ENCODE data around the gene GRIN2A.

Gene GRIN2A

DNA sequence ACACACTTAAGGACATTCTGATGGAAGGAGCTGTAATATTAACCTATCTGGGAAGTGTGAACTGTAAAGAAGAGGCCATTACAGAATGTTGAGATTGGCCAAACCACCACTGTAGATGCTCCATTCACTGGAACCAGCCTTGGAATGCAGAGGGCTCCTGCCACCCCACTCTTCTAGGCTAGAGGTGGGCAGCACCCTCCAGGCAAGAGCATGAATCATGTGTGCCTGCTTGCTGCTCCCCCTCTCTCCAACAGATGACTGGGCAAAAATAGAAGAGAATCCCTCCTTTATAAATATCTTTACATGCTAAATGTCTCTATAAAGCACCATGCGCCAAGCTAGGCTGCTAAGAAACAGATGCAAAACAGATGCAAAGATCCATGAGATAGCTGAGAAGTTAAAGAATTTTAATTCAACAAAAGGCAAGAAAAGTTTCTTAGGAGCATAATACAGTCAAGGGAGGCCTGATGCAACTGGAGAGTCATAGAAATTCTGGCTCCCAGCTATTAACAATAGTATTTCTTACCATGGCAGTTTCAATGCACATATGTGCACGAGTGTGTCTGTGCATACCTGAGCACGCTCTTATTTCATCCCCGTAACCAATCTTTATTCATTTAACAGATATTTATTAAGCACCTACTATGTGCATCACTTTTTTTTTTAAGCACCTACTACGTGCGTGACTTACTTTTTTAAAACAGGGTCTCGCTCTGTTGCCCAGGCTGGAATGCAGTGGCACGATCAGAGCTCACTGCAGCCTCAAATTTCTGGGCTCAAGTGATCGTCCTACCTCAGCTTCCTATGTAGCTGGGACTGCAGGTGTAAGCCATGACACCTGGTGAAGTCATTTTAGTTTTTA, 53.6 kb downstream of the GRIN2A start:
- DNase-seq = no peak

DNA sequence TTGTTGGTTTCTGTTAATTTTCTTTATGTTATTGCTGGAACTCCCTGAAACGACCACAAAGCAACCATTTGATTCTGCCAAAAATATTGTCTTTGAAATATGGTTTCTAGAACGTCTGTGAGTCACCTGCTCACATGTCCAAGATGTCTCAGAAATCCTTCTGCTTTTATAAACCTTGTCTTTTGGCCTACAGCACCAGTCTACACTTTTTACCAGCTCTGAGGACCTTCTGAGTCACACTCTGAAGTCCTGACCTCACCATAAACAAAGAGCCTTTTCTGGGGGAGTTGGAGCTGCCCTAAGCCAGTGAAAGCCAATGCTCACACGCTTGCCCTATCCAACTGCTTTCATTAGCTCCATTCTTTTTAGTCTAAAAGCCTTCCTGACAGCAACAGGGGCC, 55.5 kb downstream of the GRIN2A start:
- DNase-seq = no peak

DNA sequence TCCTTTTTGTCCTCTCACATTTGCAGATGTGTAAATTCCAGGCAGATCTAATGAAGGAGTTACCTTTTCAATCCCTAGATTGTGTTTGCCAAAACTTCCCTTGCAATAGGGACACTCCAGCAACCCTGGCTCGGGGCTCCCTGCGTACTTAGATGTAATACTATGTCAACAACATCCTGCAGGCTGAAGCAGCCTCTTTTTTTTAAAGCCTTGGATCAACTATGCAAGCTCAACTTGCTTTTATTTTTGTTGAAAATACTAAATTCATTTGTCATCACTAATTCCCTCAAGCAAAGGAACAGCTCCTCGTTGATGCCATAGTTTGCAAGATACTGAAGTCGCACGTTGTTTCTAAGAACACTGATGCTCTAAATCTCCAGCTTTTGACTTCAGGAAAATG, 59.1 kb downstream of the GRIN2A start:
- DNase-seq = no peak

DNA sequence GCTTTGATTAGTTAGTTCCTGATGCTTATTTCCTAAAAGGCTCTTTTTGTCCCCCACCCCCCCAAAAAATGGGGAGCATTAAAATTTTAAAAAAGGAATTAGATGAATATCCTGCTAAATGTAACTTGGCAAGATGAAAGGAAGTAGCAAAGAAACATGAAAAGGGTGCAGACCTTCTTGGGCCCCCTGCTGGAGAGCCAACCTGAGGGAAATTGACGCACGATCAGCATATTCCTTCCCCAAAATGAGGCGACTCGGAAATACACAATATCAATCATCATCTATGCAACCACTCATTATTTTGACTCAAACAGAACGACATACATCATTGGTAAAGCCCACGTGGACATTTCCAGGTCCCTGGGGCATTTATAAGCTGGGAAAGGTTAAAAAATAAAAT, 59.7 kb downstream of the GRIN2A start:
- no peak for DNase-seq

DNA sequence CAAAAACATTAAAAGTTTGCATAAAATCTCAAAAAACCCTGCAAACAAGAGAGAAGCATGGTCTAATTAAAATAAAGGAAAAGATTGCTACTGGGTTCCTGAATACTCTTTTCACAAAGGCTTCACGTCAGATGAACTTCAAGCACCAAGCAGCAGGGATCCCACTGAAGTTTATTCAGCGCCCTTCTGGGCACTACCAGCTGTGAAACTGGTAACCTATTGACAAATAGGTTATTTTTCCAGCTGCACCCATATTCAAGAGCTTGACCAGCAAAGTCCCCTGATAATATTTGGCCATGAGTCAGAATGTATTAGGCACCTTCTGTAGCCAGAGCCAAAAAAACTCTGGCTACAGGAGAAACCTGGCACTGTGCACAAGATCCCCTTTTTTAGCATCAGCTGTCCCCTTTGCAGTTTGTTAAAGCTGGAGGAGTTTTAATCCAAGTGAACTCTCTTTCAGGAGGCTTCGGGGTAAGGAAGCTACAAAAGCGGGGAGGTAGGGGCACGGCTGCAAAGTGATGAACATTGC, 60.3 kb downstream of the GRIN2A start:
- no peak for DNase-seq

DNA sequence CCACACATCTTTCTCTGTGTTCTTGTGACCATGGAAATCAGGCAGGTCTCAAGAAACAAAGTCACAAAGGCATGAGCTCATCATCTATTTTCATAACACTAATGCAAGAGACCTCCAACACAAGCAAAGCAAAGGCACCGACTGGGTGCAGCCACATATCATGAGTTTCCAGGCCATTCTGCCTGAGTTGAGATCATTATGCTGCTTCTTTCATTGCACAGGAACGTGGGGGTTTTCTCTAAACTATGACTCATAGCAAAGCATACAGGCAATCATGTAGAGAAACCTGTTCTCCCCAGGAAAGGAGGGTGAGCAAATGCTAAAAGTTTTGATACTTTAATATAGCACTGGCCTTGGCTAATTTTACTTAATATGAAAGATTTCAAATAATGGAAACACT, 60.7 kb downstream of the GRIN2A start:
- no peak for DNase-seq

DNA sequence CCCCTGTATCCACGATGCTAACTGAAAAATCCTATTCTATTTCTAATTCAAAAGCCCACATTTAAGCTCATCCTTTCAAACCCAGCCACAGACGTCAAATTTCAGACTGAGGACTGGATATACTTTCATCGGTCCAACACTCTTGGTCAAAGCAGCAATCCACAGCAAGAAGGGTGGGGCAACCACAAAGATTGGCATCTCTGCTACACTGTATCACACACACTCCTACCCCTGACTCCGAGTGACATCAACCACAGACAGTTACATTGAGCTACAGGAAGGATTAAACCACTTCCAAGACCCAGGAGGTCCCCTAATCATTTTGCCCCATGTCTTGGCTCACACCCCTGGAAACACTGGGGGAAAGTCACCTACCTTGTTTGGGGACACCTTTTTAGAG, 61.3 kb downstream of the GRIN2A start:
- no peak for DNase-seq

DNA sequence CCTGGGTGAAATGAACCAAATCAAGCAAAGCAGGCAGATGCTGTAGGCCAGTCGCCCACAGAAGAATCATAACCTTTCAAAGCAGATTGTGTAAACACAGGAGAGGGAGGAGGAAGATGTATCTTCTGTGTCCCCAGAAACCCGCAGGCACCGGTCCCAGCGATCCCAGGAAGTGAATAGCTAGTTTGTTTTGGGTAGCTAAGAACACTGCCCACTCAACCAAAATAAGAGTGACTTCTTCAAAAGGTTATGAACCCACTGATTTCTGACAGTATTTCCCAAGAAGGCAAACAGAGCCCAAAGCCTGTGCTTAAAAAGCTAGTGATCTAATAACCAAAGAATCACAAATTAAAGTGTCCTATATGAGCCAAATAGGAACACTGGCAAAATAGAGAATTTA, 67.8 kb downstream of the GRIN2A start:
- peak in 1 of 3 experiments; percentile 27 for DNase-seq

DNA sequence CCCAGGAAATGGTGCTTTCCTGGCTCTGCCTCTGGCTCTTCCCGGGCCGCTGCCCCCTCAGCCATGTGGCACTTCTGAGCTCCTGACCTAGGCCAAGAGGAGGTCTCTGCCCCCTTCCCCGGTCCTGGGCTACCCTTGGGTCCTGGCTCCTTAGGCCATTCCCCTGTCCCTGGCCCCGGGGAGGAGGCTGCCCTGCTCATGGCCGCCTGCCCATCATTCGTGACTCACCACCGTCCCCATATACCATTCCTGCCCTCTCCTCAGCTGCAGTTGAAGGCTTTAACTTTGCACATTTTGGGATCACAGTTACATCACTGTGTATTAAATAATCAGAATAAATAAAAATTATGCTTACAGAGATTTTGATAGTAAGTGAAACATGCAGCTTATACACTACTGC, 69.0 kb downstream of the GRIN2A start:
- no peak for DNase-seq

DNA sequence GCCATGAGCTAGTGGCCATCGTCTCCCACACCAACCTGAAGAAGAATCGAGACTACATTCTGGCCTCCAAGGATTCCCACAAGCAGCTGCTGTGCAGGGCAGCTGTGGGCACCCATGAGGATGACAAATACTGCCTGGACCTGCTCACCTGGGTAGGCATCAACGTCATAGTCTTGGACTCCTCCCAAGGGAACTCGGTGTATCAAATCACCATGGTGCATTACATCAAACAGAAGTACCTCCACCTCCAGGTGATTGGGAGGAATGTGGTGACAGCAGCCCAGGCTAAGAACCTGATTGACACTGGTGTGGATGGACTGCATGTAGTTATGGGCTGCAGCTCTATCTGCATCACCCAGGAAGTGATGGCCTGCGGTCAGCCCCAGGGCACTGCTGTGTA, 70.2 kb downstream of the GRIN2A start:
- DNase-seq = no peak

DNA sequence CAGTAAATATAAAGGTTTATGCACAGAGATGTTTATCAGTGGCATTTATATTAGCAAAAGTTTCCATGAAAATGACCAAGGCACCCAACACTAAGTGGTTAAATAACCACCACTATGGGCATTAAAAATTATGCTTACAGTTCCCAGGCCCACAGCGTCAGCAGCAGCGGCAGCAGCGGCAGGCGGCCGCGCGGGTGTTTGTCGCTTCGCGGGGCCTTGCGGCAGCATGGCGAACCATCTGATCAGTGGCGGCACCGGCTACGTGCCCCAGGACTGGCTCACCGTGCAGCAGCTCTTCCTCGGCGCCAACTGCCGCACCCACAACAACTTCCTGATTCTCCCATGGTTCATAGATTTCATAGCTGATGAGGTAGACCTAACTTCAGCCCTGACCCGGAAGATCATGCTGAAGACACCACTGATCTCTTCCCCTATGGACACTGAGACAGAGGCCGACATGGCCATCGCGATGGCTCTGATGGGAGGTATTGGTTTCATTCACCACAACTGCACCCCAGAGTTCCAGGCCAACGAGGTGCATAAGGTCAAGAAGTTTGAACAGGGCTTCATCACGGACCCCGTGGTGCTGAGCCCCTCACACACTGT, 71.0 kb downstream of the GRIN2A start:
- no peak for DNase-seq

DNA sequence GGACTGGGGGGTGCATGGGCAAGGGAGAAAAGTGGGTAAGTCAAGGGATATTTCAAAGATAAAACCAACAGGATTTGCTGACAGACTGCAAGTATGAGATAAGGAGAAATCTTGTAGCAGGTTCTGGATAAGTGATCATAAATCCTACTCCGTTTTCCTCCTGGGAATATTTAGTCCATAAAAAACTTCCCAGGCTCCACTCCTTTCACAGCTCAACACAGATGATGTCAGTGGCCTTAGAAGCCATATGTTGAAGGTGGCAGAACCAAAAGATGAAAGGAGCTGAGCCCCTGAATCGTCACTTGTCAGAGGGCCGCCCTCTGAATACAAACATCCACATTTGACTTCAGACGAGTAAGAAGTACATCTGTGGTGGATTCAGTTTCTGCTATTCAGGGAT, 71.7 kb downstream of the GRIN2A start:
- no peak for DNase-seq

DNA sequence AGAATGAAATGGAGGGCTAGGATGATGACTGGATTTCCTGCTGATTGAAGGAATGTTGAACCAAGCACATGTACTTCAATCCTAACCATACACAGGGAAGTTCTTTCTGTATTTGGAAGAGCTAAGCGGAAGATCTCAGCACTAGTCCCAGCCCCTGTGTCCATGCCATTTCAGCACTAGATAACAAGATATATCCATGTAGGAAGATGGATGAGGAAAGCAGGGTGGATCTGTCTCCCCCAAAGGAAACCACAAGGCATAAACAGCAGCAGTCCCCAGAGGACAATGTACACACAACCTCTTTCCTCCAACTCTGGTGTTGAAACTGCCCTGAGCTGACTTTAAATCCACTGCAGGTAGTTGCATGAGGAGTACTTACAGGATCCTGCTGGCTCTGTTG, 75.1 kb downstream of the GRIN2A start:
- DNase-seq = no peak

DNA sequence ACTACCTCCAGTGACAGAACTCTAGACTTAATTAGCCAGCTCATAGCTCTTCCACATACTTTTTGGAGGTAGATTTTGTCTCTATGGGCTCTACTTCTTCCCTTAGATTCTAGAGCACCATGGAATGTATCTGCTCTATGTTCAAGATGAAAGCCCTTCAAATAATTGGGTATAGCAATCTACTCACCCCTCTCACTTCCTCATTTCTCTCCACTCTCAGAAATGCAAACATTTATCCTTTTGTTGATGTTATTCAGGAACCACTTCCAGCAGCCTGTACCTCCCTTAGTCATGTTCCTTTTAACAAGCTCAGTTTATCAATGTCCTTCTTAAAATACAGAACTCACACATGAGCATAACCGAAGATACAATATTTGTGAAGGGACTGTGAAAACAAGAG, 78.5 kb downstream of the GRIN2A start:
- DNase-seq = no peak

DNA sequence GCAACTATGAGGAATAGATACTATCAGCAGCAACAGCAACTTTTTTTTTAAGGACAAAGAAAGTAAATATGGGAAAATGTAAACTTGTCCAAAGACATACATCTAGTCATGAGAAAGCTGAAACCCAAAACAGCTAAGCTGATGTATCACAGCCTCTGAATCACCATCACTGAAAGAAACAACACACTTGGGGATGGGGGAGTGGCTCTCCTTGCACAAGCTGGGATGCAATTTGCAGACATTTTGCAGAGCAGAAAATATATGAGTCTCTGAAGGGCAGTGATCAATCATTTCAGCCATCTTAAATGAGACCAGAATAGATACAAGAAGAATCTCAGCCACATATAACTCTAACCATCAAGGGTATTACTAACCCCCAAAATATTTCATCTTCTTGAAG, 79.1 kb downstream of the GRIN2A start:
- DNase-seq = no peak

DNA sequence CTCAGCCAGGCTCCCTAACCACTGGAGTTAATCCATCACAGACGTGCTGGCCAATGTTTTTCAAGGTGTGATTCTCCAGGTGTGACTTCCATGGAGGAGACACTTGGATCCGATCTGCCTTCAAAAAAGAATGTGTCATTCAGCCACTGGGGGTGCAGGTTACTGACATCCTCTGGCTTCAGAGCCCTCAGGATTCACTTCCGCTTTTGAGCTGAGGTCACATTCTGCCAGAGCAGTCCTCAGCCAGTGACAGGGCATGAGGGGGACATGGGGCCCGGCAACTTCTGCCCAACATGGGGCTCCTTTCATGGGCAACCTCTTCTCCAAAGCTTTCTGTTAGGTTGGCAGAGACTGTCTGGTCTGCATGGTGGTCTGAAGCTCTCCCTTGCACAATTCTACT, 81.4 kb downstream of the GRIN2A start:
- DNase-seq = no peak

DNA sequence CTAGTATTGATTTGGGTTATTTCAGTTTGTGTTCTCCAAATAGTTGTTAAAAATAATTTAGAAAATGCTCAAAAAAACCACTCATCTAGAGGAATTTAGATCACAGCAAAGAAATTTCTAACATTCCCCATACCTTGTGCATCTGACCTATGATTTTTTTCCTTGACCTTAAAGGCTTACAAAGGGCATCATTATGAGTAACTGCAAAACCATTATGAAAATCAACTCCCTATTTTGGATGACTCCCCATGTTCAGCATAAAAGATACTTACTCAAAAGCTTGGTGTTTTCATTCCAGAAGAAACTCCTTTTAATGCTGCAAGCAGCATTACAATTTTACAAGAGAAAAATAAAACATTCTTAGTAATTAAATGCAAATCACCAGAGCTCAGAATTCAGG, 83.2 kb downstream of the GRIN2A start:
- DNase-seq = no peak

DNA sequence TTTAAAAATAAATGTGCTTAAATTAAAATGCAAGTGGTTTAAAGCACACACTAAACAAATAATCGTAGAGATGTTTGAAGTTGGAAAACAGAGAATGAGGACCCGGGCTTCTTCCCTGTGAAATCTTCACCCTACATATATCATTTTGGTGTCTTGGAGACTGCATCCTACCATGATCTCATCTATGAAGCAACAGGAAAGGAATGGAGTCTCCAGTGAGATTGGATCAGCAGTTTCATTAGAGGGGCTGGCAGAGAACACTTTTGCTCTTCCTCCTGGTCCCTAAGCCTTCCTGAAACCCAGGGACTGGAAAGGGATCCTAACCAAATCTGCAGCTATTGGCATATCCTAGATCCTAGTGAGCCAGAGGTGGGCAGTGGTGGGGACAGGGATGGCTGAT, 85.0 kb downstream of the GRIN2A start:
- no peak for DNase-seq

DNA sequence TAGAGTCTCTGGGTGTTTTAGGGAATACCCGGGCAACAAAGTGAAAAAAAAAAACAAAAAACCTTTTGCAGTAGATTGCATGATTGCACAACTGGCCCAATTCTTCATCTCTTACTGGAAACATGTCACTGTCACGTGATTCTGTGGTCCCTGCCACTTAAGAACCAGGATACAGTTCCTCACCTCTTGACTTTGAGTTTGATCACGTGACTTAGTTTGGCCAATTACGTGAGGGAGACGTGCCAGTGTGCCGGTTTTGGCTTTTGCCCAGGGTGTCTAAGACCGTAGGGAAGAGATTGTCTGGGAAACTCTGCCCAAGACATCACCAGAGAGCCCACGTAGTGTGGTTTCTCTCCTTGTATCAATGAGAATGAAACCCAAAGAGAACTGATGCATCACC, 88.7 kb downstream of the GRIN2A start:
- peak in 1 of 3 experiments; percentile 1 for DNase-seq

DNA sequence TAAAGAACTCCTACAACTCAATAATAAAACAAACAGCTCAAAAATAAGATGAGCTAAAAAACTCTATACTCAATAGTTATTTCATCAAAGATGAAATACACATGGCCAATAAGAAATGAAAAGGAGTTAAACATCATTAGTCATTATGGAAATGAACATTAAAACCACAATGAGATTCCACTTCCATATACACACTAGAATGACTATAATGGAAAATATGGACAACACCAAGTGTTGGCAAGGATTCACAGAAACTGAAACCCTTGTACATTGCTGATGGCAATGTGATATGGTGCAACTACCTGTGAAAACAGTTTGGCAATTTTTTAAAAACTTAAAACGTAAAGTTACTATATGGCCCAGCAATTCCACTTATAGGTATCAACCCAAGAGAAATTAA, 91.4 kb downstream of the GRIN2A start:
- no peak for DNase-seq

DNA sequence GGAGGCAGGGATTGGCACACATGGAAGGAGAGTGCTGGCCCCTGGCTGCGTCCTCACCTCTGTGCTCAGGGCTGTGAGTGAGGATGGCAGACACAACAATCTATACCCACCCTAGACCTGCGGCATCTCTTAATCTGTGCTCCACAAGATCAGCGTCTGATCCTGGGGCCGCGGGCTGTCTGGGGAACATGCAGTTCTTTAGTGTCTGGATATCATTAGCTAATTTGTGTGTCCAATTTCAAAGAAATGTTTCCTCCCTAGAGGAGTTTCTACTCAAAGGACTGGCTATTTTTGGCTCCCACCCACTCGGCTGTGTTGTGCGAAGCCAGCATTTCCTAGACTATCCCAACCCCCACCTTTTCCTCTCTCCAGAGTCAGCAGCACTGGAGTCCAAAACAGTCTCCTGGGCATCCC, 93.8 kb downstream of the GRIN2A start:
- no peak for DNase-seq

DNA sequence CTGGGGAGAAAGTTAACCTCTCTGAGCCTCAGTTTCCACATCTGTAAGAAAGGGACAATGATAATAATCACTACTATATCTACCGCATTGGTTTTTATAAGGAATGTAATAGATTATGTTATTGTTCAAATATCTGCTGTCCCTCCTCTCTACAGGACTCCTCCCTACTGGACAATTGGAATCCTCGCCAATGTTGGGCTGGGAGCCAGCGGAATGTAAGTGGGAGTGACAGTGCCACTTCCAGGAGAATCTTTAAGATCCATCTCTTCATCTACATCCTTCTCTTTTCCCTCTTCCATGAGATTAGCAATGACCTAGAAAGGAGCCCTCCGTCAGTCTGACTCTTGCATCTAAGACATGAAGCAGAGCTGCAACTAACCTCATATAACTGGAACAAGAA, 95.1 kb downstream of the GRIN2A start:
- no peak for DNase-seq

DNA sequence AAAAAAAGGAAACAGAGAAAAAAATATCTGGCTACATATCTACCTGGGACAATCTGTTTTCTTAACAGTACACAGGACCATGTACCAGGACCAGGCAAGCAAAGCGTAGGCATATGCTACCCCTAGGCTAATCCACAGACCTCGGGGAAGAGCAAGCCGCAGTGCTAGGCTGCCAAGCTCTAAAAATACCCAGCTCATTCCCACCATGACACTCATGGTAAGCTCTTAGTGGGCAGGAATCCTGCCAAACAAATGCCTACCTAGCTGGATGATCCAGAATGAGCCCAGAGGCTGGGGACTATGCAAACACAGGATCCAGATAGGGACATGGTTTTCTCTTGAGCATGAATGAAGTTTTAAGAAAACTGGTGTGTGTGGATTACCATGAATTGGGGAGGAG, 95.6 kb downstream of the GRIN2A start:
- DNase-seq = no peak

DNA sequence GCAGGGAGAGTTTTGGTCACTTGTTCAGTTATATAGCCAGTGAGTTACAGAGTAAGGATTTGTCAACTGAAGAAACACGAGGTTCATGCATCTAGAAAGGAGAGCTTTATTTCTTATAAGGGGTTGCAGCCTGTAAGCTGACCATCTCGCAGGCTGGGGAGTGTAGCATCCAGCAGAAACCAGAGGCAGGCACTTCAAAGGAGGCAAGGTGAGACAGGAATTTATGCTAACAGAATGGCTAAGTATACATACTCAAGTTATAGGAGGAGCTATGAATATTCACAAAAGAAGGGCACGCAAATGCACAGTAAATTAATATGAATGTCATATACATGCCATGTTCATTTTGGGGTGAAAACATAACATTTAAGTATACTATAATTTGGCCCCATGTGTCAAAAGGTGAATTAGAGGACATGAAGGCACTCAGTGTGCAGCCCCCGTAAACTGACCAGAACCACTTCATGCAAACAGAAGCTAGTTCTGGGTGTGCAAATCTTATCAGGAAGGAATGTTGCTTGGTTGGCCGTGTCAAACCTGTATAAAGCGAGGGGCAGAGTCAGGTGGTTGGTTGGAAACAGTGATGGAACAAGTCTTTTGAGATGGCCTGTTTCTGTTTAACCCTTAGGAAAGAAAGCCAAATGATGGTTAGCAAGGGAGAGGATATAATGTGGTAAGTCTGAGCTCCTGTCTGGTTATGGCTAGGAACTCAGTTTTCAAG, 97.0 kb downstream of the GRIN2A start:
- no peak for DNase-seq
